ENCODE data around the gene GNAS.
A peak's percentile ranks its signal among the peaks of the same experiment; 100 is the strongest.

The GNAS gene

DNA sequence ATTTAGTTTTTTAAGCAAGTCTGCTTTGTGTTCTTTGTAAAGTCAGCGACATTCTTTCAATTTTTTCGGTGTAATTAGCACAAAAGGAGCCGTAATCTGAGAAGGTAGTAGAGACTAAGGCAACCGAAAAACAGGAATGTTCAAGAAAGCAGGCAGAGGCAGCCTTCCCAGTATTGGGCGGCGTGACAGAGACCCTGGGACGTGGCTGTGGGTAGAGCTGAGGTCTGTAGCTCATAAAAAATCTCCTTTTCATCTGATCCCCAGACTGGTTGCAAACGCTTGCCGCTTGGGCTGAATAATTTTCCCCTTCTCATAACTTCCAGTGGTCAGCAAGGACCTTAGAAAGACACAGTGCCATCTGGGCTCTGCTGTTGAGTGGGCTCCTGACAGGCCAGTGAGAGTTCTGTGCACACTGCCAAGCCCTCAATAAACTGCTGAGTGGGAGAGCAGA lies 30.8 kb downstream of the GNAS start:
- no peak for DNase-seq

DNA sequence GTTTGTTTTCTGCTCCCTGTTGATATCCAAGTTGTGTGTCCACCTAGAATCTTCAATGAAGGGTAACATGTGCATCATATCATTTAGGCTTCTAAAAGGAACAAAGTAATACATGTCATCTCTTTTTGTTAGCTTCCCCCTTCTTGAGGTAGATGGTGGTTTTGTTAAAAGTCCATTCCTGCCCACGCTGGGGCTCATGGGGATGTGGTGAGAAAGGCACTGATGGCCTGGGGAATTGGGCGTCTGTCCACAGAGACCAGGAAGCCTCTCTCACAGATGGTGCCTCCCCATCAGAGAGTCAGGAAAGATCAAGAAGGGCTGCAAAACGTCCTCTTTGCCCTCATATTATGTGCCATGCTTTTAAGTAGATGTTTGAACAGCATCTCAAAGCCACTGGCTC lies 32.5 kb downstream of the GNAS start:
- DNase-seq = no peak

DNA sequence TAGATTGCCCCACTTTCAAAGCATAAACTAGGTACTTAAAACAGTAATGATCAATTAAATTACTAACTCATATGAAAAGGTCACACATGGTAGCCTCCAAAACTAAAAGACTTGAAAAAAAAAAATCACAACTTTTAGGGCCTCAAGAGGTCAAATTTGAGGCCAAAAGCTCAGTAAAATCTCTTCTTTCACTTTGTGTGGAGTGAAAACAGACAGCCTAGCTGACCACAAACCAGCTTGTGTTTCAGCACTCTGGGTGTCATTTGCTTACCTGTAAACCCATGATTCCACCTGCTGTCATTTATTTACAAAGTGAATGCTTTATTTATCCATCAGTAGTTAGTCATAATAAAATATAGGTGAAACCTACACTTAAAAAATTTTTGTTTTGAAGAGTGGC lies 34.0 kb downstream of the GNAS start:
- no peak for DNase-seq

DNA sequence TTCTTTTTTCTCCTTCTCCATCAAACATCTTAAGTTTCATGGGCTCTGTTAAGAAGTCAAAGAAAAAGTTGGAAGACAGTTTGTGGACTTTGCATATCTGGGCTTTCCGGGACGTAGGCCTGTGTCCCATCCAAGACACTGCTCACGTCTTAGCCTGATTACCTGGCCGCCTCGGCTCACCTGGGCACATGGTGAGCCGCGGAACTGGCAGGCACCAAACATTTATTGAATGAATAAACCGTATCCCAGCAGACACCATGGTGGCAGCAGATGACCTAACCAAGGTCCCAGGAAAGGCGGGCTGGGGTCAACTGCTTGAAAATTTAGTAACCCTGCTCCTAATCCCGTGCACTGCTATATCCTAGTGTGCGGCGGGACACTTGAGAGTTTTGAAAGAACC lies 35.6 kb downstream of the GNAS start:
- no peak for DNase-seq

DNA sequence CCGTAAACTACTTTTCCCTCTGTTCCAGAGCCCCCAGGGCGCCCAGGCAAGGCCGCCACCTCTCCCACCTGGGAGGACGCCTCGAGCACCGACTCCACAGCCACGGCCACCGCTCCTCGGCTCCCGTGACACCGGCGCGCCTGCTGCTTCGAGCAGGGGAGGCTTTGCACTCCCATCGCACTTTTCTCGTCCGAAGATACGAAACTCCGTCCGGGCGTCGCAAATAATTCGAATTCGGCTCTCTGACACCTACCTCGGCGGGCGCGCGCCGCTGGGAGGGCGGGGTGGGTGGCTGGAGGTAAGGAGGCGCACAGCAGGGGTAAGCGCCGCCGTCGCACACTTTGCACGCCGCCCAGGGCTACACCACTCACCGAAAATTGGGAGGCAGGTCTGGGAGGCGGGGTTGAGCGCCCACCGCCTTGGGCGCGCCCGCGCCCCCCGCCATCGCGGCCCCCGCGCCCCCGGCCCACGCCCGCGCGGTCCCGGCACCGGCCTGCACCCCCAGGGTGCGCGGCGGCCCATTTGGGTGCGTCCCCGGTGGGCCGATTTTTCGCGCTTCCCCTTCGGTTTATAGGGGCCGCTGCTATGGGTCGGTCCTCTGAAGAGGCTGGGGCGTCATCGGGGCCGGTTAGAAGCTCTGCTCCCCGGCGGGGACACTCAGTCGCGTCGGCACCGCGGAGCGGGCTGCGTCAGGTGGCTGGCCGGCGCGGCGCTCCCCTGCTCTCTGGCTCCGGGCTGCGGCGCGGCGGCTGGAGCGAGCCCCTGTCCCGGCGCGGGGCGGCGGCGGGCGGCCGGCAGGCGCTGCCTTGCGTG lies 36.2 kb downstream of the GNAS start:
- peak; percentile 62 for DNase-seq

DNA sequence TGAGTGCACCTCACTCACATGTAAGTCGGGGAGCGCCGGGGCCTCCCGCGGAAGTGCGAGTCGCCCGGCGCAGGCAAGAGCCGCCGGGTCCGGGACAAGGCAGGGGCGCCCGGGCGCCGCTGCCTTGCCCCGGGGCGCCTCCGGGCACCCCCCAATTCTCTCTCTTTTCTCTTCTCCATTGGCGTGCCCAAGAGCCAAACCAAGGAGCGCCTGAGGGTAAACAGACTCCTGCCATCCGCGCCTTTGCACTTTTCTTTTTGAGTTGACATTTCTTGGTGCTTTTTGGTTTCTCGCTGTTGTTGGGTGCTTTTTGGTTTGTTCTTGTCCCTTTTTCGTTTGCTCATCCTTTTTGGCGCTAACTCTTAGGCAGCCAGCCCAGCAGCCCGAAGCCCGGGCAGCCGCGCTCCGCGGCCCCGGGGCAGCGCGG lies 36.8 kb downstream of the GNAS start:
- no peak for DNase-seq

DNA sequence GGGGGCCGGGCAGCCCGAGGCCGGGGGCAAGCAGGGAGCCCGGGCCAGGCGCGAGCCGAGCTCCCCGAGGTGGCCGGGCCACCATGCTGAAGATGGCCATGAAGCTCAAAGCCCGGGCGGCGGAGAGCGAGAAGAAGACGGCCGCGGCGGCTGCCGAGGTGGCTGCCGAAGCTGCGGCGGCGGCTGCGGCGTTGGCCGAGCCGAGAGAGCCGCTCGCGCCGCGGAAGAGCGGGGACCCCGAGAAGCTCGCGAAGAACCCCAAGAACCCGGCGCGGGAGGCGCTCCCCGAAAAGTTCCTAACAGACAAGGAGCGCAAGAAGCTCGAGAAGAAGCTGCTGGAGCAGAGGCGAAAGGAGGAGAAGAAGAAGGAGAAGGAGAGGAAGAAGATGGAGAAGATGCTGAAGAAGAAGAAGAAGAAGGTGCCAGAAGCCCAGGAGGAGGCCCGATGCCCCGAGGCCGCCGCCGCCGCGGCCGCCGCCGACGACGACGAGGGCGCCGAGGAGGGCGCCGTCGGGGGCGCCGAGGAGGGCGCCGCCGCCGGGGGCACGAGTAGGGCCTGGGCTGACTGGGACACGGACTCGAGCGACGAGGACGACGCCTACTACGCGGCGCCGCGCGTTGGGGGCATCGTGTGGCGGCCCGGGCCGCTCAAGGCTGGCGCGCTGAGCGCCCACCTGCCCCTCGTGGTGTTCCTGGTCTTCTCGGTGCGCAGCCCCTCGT lies 37.4 kb downstream of the GNAS start:
- DNase-seq = no peak

DNA sequence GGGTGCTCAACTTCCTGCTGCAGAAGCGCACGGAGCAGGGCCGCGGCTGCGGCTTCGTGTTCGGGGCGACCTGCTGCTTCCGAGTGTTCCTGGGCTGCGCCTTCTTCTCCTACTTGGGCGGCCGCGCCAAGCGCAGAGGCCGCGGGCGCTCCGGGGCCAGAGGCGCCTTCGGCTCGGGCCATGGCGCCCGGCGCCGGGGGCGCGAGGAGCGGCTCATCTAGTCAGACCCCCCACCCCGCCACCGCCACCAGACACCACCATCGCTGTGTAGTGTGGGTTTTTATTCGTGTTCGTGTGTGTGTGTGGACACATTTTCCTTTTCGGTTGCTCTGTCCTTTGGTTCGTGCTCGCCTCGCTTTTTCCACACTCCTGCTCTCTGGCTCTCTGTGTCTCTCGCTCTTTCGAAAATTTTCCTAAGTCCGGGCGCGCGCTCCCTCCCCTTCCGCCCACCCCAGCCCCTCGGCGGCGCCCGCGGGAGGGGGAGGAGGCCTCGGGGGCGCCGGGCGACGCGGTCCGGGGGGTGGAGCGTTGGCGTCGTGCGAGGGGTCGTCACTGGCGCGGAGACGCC lies 38.1 kb downstream of the GNAS start:
- peak; percentile 71 for DNase-seq

DNA sequence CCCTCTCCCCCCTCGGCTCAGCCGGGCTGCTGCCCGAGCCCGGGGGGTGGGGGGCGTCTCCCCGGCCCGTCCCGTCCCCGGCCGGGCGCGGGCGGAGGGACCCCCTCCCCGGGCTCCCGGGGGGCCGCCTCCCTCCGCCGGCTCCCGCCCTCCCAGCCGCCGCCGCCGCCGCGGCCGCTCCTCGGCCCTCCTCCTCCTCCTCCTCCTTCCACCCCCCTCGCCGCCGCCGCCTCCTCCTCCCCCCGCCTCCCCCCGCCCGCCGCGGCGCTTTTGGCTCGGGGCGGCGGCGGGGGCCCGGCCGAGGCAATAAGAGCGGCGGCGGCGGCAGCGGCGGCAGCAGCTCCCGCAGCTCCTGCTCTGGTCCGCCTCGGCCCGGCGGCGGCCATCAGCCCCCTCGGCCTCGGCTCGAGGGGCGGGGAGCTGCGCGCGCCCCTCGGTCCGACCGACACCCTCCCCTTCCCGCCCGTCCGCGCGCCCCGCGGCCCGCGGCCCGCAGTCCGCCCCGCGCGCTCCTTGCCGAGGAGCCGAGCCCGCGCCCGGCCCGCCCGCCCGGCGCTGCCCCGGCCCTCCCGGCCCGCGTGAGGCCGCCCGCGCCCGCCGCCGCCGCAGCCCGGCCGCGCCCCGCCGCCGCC lies 38.7 kb downstream of the GNAS start:
- peak; percentile 71 for DNase-seq

DNA sequence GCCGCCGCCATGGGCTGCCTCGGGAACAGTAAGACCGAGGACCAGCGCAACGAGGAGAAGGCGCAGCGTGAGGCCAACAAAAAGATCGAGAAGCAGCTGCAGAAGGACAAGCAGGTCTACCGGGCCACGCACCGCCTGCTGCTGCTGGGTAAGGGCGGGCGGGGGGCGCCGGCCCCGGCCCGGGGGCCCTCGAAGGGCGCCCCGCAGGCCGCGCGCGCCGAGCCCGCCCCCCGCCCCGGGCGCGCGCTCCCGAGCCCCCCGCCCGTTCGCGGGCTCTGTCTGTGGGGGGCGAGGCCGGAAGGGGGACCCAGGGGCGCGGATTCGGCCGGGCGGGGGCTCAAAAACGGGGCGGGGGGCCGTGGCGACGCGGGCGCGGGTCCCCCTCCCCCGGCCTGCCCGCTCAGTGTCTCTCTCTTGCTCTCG lies 39.2 kb downstream of the GNAS start:
- no peak for DNase-seq

DNA sequence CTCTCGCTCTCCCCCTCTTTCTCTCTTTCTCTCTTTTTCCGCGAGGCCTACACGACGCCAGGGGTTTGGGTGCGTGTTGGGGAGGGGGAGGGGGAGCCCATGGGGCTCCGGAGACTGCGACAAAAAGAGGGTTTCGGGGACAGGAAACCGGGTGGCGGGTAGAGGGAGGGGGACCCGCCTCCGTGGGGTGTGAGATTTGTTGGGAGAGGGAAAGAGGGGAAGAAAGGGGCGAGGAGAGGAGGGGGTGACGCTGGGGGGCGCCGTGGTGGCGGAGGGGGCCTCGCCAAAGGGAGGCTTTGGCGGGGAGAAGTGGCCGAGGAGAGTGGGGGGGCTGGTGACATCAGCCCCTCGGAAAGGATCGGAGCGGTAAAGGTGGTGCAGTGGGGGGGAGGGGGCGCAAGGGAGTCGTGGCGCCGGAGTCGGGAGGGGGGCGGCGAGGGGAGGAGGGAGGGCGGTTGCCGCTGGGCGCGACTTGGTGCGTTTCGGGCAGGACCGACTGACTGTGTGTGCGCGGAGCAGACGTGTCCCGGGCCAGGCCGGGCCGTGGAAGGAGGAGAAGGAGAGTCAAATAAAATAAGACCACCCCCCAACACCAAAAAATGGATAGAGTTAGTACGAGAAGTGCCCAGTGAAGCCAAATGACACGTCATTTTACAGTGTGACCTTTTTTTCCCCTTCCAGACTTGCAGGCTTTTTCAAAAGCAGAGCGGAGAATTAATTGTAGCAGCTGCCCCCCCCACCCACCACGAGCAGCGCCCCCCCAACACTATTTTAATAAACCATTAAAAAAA lies 39.8 kb downstream of the GNAS start:
- peak; percentile 68 for DNase-seq

DNA sequence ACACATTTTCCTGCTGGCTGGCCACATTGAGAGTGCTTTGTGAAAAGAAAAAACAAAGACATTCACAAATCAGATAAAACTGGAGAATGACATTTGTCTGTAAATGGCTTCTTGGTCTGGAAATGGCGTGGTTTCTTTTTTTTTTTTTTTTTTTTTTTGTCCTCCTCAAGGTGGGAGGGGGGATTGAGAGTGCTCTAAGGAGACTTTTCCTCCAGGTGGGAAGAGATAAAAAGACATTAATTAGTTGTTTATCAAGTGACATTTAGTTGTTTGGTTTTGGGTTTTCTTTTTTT lies 40.4 kb downstream of the GNAS start:
- DNase-seq = no peak

DNA sequence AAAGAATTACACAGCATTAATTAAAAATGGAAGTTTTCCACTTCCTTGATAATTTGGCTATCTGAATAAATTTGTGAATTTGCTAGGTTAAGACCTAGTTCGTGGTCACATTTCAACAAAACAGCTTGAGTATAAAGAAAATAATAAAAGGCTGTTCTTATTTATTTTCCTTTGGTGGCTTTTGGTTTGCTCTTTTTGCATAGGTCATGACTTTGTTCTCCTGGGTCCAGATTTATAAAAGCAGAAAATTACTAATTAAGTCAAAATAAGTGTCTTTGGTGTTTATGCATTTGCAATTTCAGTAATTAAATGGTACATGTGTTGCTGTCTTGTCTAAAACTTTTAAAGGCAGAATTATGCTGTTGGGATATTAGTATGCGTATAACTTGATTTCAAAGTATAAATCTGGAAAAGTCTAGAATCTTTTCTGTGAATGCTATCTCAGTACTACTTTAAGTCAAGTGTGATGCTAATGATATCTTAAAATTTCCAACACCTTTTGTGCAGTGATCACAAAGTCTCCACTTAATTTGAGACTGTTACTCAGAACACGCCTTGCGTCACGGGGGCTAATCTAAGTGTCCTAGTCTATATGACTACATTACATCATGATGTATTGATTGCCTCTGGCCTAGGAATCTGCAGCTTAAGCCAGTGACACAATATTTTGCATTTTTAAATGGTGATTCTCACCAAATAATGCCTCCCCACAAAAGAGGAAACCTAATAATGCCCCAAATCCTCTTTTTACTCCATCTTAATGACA lies 41.0 kb downstream of the GNAS start:
- DNase-seq = no peak

DNA sequence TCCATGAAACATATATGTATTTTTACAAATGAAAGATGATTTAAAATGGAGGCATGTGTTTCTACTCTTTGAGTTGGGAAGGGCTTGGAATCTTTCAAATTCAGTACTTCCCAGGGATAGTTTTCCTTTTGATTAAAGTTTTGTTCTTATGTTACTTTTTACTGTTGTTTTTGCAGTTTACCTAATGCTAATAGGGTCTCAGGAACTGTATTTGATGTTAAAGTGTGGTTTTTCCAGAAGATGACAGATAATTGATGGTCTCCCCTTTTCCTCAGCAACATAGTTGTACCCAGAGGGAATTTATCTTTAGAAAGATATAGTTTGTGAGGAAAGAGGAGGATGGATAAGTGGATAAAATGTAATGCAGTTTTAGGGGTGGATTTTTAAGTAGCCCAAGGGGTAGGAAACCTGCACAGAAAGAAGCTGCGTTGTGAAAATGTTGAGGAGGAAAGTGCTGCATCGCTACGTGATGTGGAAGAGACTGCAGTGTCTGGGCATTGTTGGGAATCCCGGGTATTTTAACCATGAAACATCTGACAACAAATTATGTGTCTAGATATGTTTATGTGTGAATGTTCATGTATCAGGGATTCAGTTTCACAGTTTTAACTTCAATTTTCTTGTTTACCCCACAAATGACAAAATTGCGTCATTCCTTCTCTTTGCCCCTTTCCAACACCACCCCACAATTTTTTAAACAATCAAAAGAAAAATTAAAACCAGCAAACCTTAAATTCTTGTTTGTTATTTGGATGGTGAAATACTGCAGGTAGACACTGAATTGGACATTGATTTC lies 42.3 kb downstream of the GNAS start:
- DNase-seq = no peak

DNA sequence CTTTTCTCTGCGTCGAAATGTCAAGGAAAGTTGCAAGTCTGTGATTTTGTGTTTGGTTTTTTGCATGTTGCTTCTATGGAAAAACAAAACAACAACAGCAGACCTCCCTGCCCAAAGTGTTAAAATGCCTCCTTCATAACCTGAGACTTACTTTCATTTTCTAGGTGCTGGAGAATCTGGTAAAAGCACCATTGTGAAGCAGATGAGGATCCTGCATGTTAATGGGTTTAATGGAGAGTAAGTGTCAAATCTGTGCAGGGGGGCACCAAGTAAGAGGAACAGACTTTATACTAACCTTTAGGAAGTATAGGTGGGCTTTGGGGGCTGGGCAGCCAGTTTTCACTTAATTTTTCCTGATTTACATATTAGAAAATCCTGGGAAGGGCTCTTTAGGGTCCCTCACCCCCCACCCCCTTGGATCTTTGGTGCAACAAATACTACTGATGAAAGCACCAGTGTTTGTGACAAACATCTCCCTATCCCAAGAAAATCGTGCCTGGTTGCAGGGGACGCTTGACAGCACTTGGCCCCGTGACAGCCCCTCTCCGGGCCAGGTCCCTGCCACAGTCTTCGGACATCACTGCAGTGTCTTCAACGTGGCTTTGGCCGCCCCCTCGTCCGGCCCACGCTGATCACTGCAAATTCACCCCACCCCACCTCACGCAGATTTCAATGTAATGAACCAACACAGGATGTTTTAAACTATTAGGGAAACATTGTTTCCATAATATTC lies 43.1 kb downstream of the GNAS start:
- no peak for DNase-seq

DNA sequence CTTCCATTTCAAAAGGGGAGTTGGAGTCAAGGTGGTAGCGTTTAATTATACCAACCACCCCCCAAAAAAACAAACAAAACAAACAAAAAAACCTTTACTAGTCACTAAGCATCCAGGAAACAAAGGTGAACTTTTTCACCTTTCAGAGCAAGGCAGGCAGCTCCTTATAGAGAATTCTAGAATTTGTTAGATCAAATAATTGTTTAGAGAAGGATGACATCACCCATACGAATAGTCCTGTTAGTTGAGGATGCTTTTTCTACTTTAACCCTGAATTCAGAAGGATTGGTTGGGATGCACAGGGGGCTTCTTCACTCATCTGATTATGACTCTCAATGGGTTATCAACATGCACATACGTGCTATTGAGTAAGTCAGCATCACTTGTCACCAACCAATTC lies 44.3 kb downstream of the GNAS start:
- DNase-seq = no peak

DNA sequence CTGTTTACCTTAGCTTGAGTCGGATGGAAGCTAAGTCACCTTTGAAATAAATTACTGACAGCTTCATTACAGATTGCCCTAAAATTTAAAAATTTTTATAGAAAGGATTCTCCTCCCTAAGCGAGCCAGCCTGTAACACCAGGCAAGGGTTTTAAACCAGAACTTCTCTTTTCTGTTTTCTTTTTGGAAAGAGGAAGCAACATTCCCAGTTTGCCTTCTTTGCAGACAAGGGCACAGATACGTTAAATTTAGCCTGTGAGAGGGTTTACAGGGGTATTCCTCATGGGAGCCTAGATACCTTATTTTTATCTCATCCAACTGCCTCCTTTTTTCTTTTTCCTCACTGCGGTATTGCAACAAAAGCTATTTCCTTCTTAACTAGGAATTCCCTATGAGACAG lies 45.0 kb downstream of the GNAS start:
- DNase-seq = no peak

DNA sequence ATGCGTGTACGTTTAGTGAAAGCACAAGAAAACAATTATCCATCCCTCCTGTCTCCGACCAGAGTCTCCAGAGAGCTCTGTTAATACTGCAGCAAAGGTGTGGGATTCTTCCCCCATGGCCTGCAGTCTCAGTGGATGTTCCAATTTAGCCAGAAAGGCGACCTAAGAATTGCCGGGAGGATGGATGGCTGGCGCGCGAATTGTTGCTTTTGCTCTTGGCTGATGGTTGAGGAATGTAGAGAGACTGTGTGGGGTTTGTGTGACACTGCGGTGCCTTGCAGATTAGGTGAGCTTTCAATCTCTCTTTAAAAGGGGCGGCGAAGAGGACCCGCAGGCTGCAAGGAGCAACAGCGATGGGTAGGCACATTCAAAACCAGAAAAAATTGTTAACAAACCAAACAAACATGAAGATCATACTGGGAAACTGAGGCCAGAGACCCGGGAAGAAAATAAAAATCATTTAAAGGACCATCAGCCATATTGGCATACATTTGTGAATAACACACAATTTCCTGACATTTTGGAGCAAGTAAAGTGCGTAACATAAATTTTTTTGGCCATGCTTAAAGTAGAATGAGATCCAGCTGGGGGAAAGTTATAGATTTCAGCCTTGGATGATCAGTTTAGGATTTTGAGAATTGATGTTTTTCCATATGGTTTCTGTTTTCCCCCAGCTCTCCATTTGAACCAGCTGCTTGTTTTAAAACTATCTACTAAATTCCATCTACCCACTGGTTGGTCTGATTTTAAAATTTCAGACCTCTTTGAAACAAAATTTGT lies 46.3 kb downstream of the GNAS start:
- no peak for DNase-seq

DNA sequence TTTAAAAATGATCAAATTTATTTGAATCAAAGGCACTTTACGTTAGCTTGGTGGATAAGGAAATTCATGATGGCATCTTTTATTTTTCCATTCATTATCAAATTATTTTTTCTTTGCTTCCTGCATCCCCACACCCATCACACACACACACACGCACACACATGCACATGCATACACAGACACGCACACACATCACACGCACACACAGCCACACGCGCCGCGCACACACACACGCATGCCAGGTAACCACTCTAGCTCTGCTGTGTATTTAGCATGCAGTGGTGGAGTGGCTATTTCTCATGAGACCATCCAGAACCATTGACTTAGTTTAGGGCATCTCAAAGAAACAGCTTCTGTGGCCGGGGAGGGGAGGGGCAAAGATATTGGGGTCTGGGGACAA lies 47.0 kb downstream of the GNAS start:
- no peak for DNase-seq

DNA sequence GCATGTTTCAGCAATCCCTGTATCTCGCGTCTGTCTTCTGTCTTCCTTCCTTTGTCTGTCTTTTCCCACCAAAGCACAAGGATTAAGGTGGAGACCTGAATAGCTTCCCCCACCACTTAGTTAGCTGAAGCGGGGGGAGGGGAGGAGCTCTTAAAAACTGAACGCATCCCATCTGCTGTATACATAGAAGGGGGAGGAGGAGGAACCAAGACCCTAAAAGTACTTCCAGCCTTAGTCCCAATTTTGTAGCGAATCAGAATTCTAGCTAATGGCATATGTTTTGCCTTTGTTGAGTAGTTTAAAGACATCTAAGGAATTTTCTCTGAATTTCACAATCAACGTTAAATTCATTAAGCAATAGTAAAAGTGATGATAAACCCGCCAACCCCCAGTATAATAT lies 47.9 kb downstream of the GNAS start:
- DNase-seq = no peak

Data from GDM1 (cell line).